SK-N-SH treated with all-trans-retinoic acid at 6 μM for 48 hours (cell line): Measurements from ENCODE around the gene TBL1XR1.

Source experiments
- ATAC-seq: fragments of 200-7000 bp; cut with Tn5 transposase; 3 replicates; pipeline ENCODE4 v1.9.1; 2020; ENCODE audit warnings: mild to moderate bottlenecking, moderate library complexity
- ARNTL ChIP-seq: fragments of 450-650 bp; formaldehyde crosslinking; IDR thresholded peaks from 2 replicates; pipeline ENCODE4 v1.5.0; 2020; ENCODE audit warnings: low read depth, mild to moderate bottlenecking, moderate library complexity, borderline replicate concordance
- BACH2 ChIP-seq: fragments of 250-450 bp; sonication (Bioruptor Pico); IDR thresholded peaks from 2 replicates; pipeline ENCODE4 v1.9.0; 2021; ENCODE audit warnings: mild to moderate bottlenecking, borderline replicate concordance
- CREB5 ChIP-seq: fragments of 250-450 bp; sonication (Bioruptor Pico); IDR thresholded peaks from 2 replicates; pipeline ENCODE4 v1.5.1; 2020; ENCODE audit warnings: low read depth, mild to moderate bottlenecking, moderate library complexity
- CSRNP3 ChIP-seq: fragments of 250-450 bp; sonication (Bioruptor Pico); IDR thresholded peaks from 2 replicates; pipeline ENCODE4 v1.5.1; 2021; ENCODE audit warnings: mild to moderate bottlenecking, moderate library complexity
- ESRRG ChIP-seq: fragments of 250-450 bp; sonication (Bioruptor Pico); IDR thresholded peaks from 2 replicates; pipeline ENCODE4 v1.6.1; 2021; ENCODE audit warnings: mild to moderate bottlenecking
- GLIS3 ChIP-seq: fragments of 250-450 bp; sonication (Bioruptor Pico); IDR thresholded peaks from 2 replicates; pipeline ENCODE4 v1.5.0; 2020; ENCODE audit warnings: mild to moderate bottlenecking, moderate library complexity
- ISL1 ChIP-seq: fragments of 250-450 bp; sonication (Bioruptor Pico); IDR thresholded peaks from 2 replicates; pipeline ENCODE4 v2.1.2; 2022; ENCODE audit warnings: mild to moderate bottlenecking, moderate library complexity
- OSR1 ChIP-seq: fragments of 250-450 bp; sonication (Bioruptor Pico); IDR thresholded peaks from 2 replicates; pipeline ENCODE4 v1.8.0; 2022; ENCODE audit warnings: moderate library complexity, mild to moderate bottlenecking, inconsistent platforms
- PATZ1 ChIP-seq: fragments of 250-450 bp; sonication (Bioruptor Pico); IDR thresholded peaks from 2 replicates; pipeline ENCODE4 v1.8.0; 2020; ENCODE audit warnings: mild to moderate bottlenecking, moderate library complexity, borderline replicate concordance
- POU6F1 ChIP-seq: fragments of 250-450 bp; sonication (Bioruptor Pico); IDR thresholded peaks from 2 replicates; pipeline ENCODE4 v1.8.0; 2021; ENCODE audit warnings: low read depth, mild to moderate bottlenecking, moderate library complexity, borderline replicate concordance
- PPARA ChIP-seq: fragments of 250-450 bp; sonication (Bioruptor Pico); IDR thresholded peaks from 2 replicates; pipeline ENCODE4 v1.5.0; 2020; ENCODE audit warnings: mild to moderate bottlenecking, borderline replicate concordance
- SNAI2 ChIP-seq: fragments of 250-450 bp; sonication (Bioruptor Pico); IDR thresholded peaks from 2 replicates; pipeline ENCODE4 v1.5.0; 2020; ENCODE audit warnings: mild to moderate bottlenecking, moderate library complexity
- TOX ChIP-seq: fragments of 250-450 bp; sonication (Bioruptor Pico); IDR thresholded peaks from 2 replicates; pipeline ENCODE4 v1.8.0; 2021; ENCODE audit warnings: mild to moderate bottlenecking, moderate library complexity, borderline replicate concordance
- ZC3H10 ChIP-seq: fragments of 250-450 bp; sonication (Bioruptor Pico); IDR thresholded peaks from 2 replicates; pipeline ENCODE4 v1.5.1; 2021; ENCODE audit warnings: mild to moderate bottlenecking, moderate library complexity
- ZFP3 ChIP-seq: fragments of 250-450 bp; sonication (Bioruptor Pico); IDR thresholded peaks from 2 replicates; pipeline ENCODE4 v1.5.0; 2020; ENCODE audit warnings: mild to moderate bottlenecking, moderate library complexity
- ZFP30 ChIP-seq: fragments of 450-650 bp; formaldehyde crosslinking; IDR thresholded peaks from 2 replicates; pipeline ENCODE4 v1.5.0; 2022; ENCODE audit warnings: mild to moderate bottlenecking, moderate library complexity
- ZNF565 ChIP-seq: fragments of 450-650 bp; formaldehyde crosslinking; conservative IDR thresholded peaks from 2 replicates; pipeline ENCODE4 v1.5.0; 2020; ENCODE audit warnings: low read depth, mild to moderate bottlenecking, moderate library complexity
- ZNF70 ChIP-seq: fragments of 450-650 bp; formaldehyde crosslinking; IDR thresholded peaks from 2 replicates; pipeline ENCODE4 v1.5.0; 2020; ENCODE audit warnings: mild to moderate bottlenecking, moderate library complexity
- ZNF8 ChIP-seq: fragments of 450-650 bp; formaldehyde crosslinking; IDR thresholded peaks from 2 replicates; pipeline ENCODE4 v1.5.0; 2020; ENCODE audit warnings: mild to moderate bottlenecking, moderate library complexity

Gene TBL1XR1

GRCh38 chr3:177181418-177181817 lies 15.9 kb downstream of the TBL1XR1 start (continued):
- no peak for TF ChIP-seq PPARA (CRISPR knock-in tag)
- TF ChIP-seq, all 23 proteins: peak for 0

GRCh38 chr3:177180506-177180905 lies 16.8 kb downstream of the TBL1XR1 start:
- TF ChIP-seq OSR1 (CRISPR knock-in tag) (no peak), TOX (CRISPR knock-in tag) (no peak), POU6F1 (no peak), PATZ1 (CRISPR knock-in tag) (no peak), BACH2 (CRISPR knock-in tag) (no peak), GLIS3 (CRISPR knock-in tag) (no peak), ZNF565 (no peak), ARNTL (CRISPR knock-in tag) (no peak), ZNF8 (CRISPR knock-in tag) (no peak), ZNF70 (CRISPR knock-in tag) (no peak), ISL1 (CRISPR knock-in tag) (no peak), ZFP3 (CRISPR knock-in tag) (no peak), ZC3H10 (CRISPR knock-in tag) (no peak), CREB5 (CRISPR knock-in tag) (no peak), PPARA (CRISPR knock-in tag) (no peak), SNAI2 (no peak)
- TF ChIP-seq, all 23 proteins: peak for 0
- no peak for ATAC-seq

- ATAC-seq = no peak
Observed at GRCh38 chr3:177179281-177180067, 17.8 kb downstream of the TBL1XR1 start.

More at GRCh38 chr3:177179281-177180067, 17.8 kb downstream of the TBL1XR1 start:
- TF ChIP-seq OSR1 (CRISPR knock-in tag) = no peak
- no peak for TF ChIP-seq ZC3H10 (CRISPR knock-in tag)
- no peak for TF ChIP-seq SNAI2
- TF ChIP-seq PPARA (CRISPR knock-in tag) = no peak
- no peak for TF ChIP-seq ESRRG (CRISPR knock-in tag)
- TF ChIP-seq PATZ1 (CRISPR knock-in tag) = no peak
- no peak for TF ChIP-seq ISL1 (CRISPR knock-in tag)
- TF ChIP-seq ZNF565 = no peak
- TF ChIP-seq ZFP30 (CRISPR knock-in tag) = no peak
- TF ChIP-seq CSRNP3 (CRISPR knock-in tag) = no peak
- TF ChIP-seq, all 23 proteins: peak for 0
